ENCODE data around the gene DNAL1. TPM values are rescaled to one million over a fixed set of nuclear protein-coding genes. Genes with fewer than 3 reads are reported as not detected.

DNAL1 gene
- total and polyA plus RNA-seq, 8 donors = 14.6 to 19.5 (median 17.0) TPM

DNA sequence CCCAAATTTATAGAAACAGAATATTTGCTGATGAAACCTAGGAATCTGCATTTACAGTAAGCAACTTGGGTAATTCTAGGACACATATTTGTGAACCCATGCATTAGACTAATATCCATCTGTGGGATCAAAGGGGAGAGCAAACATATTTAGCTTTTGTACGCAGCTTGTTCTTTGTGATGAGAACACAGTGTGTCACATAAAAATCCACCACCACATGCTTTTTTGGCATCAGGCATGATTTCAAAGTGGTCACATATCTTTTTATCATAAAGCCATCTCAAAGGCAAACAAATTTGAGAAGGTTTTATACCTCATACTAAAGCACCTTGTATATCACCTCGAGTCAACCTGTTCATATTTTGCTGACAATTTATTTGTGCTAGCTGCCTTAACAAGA is 15.7 kb downstream of the DNAL1 start:
- TF ChIP-seq, protein P1, sequence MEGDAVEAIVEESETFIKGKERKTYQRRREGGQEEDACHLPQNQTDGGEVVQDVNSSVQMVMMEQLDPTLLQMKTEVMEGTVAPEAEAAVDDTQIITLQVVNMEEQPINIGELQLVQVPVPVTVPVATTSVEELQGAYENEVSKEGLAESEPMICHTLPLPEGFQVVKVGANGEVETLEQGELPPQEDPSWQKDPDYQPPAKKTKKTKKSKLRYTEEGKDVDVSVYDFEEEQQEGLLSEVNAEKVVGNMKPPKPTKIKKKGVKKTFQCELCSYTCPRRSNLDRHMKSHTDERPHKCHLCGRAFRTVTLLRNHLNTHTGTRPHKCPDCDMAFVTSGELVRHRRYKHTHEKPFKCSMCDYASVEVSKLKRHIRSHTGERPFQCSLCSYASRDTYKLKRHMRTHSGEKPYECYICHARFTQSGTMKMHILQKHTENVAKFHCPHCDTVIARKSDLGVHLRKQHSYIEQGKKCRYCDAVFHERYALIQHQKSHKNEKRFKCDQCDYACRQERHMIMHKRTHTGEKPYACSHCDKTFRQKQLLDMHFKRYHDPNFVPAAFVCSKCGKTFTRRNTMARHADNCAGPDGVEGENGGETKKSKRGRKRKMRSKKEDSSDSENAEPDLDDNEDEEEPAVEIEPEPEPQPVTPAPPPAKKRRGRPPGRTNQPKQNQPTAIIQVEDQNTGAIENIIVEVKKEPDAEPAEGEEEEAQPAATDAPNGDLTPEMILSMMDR (IDR thresholded peaks at IDR 0.05) = no peak
- Histone ChIP-seq H3K9me3 (no peaks in the 10 kb centered on the region), H3K4me1 (no peaks in the 10 kb centered on the region), H3K27ac (no peak overlapping the region), H3K4me3 (no peak overlapping the region), H3K27me3 (no peaks in the 10 kb centered on the region), H3K36me3 (peaks cover 0 to 8% of the 10 kb centered on the region in 2 donors)
- ATAC-seq (no peak), DNase-seq (no peak)
- intact Hi-C loops (cut with DNase I) = no loop called here

DNA sequence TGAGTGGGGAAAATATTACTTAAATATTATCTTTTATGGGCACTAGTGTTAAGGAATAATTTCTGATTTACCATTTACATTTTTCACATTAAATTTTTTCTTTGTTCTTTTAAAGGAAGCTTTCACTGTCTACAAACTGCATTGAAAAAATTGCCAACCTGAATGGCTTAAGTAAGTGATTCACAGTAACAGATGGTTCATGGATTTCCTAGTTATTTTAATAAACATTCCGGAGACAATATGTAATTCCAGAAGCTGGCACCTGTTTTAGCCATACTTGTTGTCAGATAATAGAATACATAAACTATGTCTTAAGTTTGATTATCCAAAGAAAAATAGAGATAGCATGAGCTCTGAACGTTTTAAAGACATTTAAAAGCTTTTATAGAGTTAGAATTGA is 17.1 kb downstream of the DNAL1 start:
- peaks cover 0 to 8% of the 10 kb centered on the region in 2 donors for H3K36me3 ChIP-seq
- H3K27ac ChIP-seq = no peak overlapping the region
- TF ChIP-seq, protein P1 (IDR thresholded peaks at IDR 0.05) = no peak
- no peaks in the 10 kb centered on the region for H3K27me3 ChIP-seq
- no peaks in the 10 kb centered on the region for H3K4me1 ChIP-seq
- no peaks in the 10 kb centered on the region for H3K9me3 ChIP-seq
- intact Hi-C loops (cut with DNase I) = no loop called here
- H3K4me3 ChIP-seq = no peak overlapping the region
- ATAC-seq = no peak
- no peak for DNase-seq

DNA sequence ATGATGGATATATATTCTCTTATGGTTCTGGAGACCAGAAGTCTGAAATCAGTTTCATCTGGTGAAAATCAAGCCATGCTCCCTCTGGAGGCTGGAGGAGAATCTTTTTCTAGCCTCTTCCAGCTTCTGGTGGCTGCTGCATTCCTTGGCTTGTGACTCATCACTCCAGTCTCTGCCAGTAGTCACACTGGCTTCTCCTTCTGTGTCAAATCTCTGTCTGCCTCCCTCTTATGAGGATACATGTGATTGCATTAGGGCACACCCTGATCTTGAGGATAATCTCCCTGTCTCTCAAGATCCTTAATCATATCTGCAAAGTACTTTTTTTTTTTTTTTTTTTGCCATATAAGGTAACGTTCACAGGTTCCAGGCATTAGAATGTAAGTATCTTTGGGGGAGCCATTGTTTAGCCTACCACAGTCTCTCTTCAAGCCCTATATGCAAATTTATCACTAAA is 17.7 kb downstream of the DNAL1 start:
- no peak overlapping the region for H3K4me3 ChIP-seq
- ATAC-seq (peak; percentile 87), DNase-seq (peak in 1 of 4 donors; percentile 41)
- H3K27ac ChIP-seq = no peak overlapping the region
- intact Hi-C loops (cut with DNase I) = no loop called here
- no peaks in the 10 kb centered on the region for H3K4me1 ChIP-seq
- H3K9me3 ChIP-seq = no peaks in the 10 kb centered on the region
- TF ChIP-seq, protein P1 (IDR thresholded peaks at IDR 0.05) = no peak
- no peaks in the 10 kb centered on the region for H3K27me3 ChIP-seq
- H3K36me3 ChIP-seq = peaks cover 0 to 8% of the 10 kb centered on the region in 2 donors

DNA sequence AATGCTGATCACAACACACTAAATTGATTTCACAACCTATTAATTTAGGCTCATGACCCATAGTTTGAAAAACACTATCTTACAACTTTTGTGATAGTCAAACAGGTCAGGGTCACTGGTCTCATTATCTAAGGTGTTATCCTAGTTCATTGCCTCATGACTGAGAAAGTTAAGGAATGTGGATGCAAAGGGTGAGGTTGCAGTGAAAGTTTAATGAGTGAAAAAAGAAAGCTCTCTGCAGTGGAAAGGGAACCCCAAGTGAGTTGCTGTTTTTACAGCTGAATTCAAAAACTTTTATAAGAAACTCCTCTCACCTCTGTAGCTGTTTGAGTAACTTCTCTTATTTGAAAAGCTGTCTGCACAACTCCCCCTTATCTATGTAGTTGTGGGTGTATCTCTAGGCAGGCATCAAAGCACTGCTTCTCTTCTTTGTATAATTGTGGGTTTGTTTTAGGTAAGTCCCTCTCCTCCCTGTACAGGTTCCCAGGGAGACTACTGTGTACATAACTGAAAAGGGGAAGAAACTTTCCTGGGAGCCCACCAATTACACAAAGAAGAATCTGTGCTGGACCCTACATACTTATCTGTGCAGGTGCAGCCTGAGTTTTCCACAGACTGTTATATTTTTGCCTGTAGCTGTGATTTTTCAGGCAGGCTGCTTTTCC is 18.9 kb downstream of the DNAL1 start:
- DNase-seq = no peak
- H3K27ac ChIP-seq = no peak overlapping the region
- H3K9me3 ChIP-seq = no peaks in the 10 kb centered on the region
- no peak for ATAC-seq
- H3K4me1 ChIP-seq = no peaks in the 10 kb centered on the region
- TF ChIP-seq, protein P1 (IDR thresholded peaks at IDR 0.05) = no peak
- no peak overlapping the region for H3K4me3 ChIP-seq
- intact Hi-C loops (cut with DNase I) = no loop called here
- no peaks in the 10 kb centered on the region for H3K27me3 ChIP-seq
- H3K36me3 ChIP-seq = peaks cover 0 to 8% of the 10 kb centered on the region in 2 donors

DNA sequence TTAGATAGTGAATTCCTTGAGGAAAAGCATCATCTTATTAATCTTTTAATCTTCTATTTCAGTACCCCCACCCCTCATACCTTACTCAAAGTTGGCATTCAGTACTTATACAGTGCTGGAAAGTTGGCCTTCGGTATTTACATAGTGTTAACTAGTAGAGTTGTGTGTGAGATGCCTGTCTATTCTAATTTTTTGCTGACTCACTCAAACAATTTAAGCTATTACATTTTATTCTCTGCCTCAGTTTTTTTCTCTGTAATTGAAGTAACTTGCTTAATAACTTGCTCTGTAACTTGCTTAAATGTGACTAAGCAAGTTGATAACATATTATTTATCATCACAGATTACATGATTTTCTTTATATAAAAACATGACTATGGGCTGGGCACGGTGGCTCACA is 20.3 kb downstream of the DNAL1 start:
- peaks cover 0 to 5% of the 10 kb centered on the region in 2 donors for H3K36me3 ChIP-seq
- H3K27me3 ChIP-seq = no peaks in the 10 kb centered on the region
- DNase-seq (no peak), ATAC-seq (no peak)
- H3K4me3 ChIP-seq = no peak overlapping the region
- TF ChIP-seq, protein P1 (IDR thresholded peaks at IDR 0.05) = no peak
- intact Hi-C loops (cut with DNase I) = no loop called here
- H3K9me3 ChIP-seq = no peaks in the 10 kb centered on the region
- no peaks in the 10 kb centered on the region for H3K4me1 ChIP-seq
- no peak overlapping the region for H3K27ac ChIP-seq
